H9 (cell line): ENCODE data around the gene CBLN3. TPM values are rescaled to one million over a fixed set of nuclear protein-coding genes. Genes with fewer than 3 reads are reported as not detected.

Experiments used
- DNase-seq: peaks from one replicate; pipeline ENCODE4 v3.0.0-alpha.2; 2017
- H2AFZ ChIP-seq: one replicate; pipeline ENCODE4 v1.6.1; 2013; ENCODE audit warnings: mild to moderate bottlenecking, low read length, control low read depth, moderate library complexity
- H2AK5ac ChIP-seq: 2 replicates; pipeline ENCODE4 v1.6.1; 2013; ENCODE audit warnings: low read length, control low read depth, mixed read lengths; ENCODE audit not compliant: insufficient read length
- H2BK120ac ChIP-seq: one replicate; pipeline ENCODE4 v1.6.1; 2013; ENCODE audit warnings: low read depth, mild to moderate bottlenecking, low read length, control low read depth, inconsistent platforms; ENCODE audit not compliant: poor library complexity, severe bottlenecking
- H2BK12ac ChIP-seq: 2 replicates; pipeline ENCODE4 v1.6.1; 2013; ENCODE audit warnings: low read length, control low read depth, mixed read lengths, low read depth; ENCODE audit not compliant: insufficient read length
- H2BK15ac ChIP-seq: 2 replicates; pipeline ENCODE4 v1.6.1; 2013; ENCODE audit warnings: low read depth, low read length, control low read depth
- H2BK20ac ChIP-seq: one replicate; pipeline ENCODE4 v1.6.1; 2013; ENCODE audit warnings: low read depth, mild to moderate bottlenecking, low read length, control low read depth, inconsistent platforms; ENCODE audit not compliant: poor library complexity, severe bottlenecking
- H2BK5ac ChIP-seq: 2 replicates; pipeline ENCODE4 v1.6.1; 2013; ENCODE audit warnings: low read length, control low read depth, mixed read lengths; ENCODE audit not compliant: insufficient read length
- H3K14ac ChIP-seq: 2 replicates; pipeline ENCODE4 v1.6.1; 2013; ENCODE audit warnings: low read length, control low read depth; ENCODE audit not compliant: insufficient read depth
- H3K18ac ChIP-seq: 2 replicates; pipeline ENCODE4 v1.6.1; 2013; ENCODE audit warnings: low read depth, mild to moderate bottlenecking, mixed read lengths, low read length, control low read depth; ENCODE audit not compliant: insufficient read length
- H3K23ac ChIP-seq: 2 replicates; pipeline ENCODE4 v1.6.1; 2013; ENCODE audit warnings: low read length, control low read depth, mixed read lengths, low read depth; ENCODE audit not compliant: insufficient read length
- H3K23me2 ChIP-seq: 2 replicates; pipeline ENCODE4 v1.6.1; 2013; ENCODE audit warnings: low read depth, mild to moderate bottlenecking, mixed read lengths, low read length, control low read depth; ENCODE audit not compliant: insufficient read length, poor library complexity, severe bottlenecking
- H3K27ac ChIP-seq: 2 replicates; pipeline ENCODE4 v1.5.1; 2013; ENCODE audit warnings: low read length, control low read depth, mixed read lengths, low read depth; ENCODE audit not compliant: insufficient read length
- H3K27me3 ChIP-seq: 2 replicates; pipeline ENCODE4 v1.6.1; 2013; ENCODE audit warnings: low read length, control low read depth, inconsistent platforms; ENCODE audit not compliant: insufficient read depth
- H3K4ac ChIP-seq: 2 replicates; pipeline ENCODE4 v1.6.1; 2013; ENCODE audit warnings: low read depth, mild to moderate bottlenecking, control low read depth, inconsistent platforms, low read length, moderate library complexity
- H3K4me1 ChIP-seq: 2 replicates; pipeline ENCODE4 v1.6.1; 2013; ENCODE audit warnings: low read length, control low read depth, inconsistent platforms; ENCODE audit not compliant: insufficient read depth
- H3K4me2 ChIP-seq: 2 replicates; pipeline ENCODE4 v1.6.1; 2013; ENCODE audit warnings: low read length, control low read depth, mixed read lengths; ENCODE audit not compliant: insufficient read length, insufficient read depth
- H3K56ac ChIP-seq: 2 replicates; pipeline ENCODE4 v1.6.1; 2013; ENCODE audit warnings: low read depth, mild to moderate bottlenecking, mixed read lengths, low read length, control low read depth; ENCODE audit not compliant: insufficient read length
- H3K79me1 ChIP-seq: 2 replicates; pipeline ENCODE4 v1.6.1; 2013; ENCODE audit warnings: low read depth, mild to moderate bottlenecking, moderate library complexity, low read length, control low read depth, inconsistent platforms; ENCODE audit not compliant: insufficient read depth, poor library complexity, severe bottlenecking
- H3K79me2 ChIP-seq: 2 replicates; pipeline ENCODE4 v1.6.1; 2013; ENCODE audit warnings: low read length, control low read depth, inconsistent platforms; ENCODE audit not compliant: insufficient read depth
- H3K9ac ChIP-seq: 2 replicates; pipeline ENCODE4 v1.6.1; 2013; ENCODE audit warnings: low read length, control low read depth, mixed read lengths; ENCODE audit not compliant: insufficient read length; ENCODE audit errors: extremely low read depth
- H3K9me3 ChIP-seq: one replicate; pipeline ENCODE4 v1.6.1; 2013; ENCODE audit warnings: low read depth, low read length, inconsistent platforms; ENCODE audit not compliant: control insufficient read depth
- H3T11ph ChIP-seq: one replicate; pipeline ENCODE4 v1.6.1; 2013; ENCODE audit warnings: mild to moderate bottlenecking, low read length, control low read depth, inconsistent platforms
- H4K20me1 ChIP-seq: one replicate; pipeline ENCODE4 v1.6.1; 2013; ENCODE audit not compliant: control insufficient read depth, insufficient read length, insufficient read depth
- H4K5ac ChIP-seq: 2 replicates; pipeline ENCODE4 v1.6.1; 2013; ENCODE audit warnings: low read depth, mild to moderate bottlenecking, mixed read lengths, low read length, control low read depth; ENCODE audit not compliant: insufficient read length
- H4K8ac ChIP-seq: replicated peaks from 2 replicates; pipeline ENCODE4 v1.6.1; 2013; ENCODE audit warnings: low read length, control low read depth, mixed read lengths, low read depth; ENCODE audit not compliant: insufficient read length
- H4K91ac ChIP-seq: 2 replicates; pipeline ENCODE4 v1.6.1; 2013; ENCODE audit warnings: low read depth, mild to moderate bottlenecking, moderate library complexity, mixed read lengths, low read length, control low read depth; ENCODE audit not compliant: insufficient read length
- H3K27ac Mint-ChIP-seq, 3 experiments: 2 replicates in 2 of 3; 3 replicates in 1 of 3; pipeline ENCODE4 v1.8.0; 2020 to 2021; ENCODE audit warnings: mixed read lengths in 3 of 3, mild to moderate bottlenecking in 1 of 3, moderate library complexity in 1 of 3
- H3K27me3 Mint-ChIP-seq: 2 replicates; pipeline ENCODE4 v1.8.0; 2021; ENCODE audit warnings: low read depth, mild to moderate bottlenecking, moderate library complexity, mixed read lengths
- H3K36me3 Mint-ChIP-seq, 3 experiments: 2 replicates in 2 of 3; 3 replicates in 1 of 3; pipeline ENCODE4 v1.8.0; 2020 to 2021; ENCODE audit warnings: low read depth in 3 of 3, mixed read lengths in 3 of 3; ENCODE audit not compliant: insufficient read depth in 1 of 3
- H3K4me1 Mint-ChIP-seq, 2 experiments: 2 replicates each; pipeline ENCODE4 v1.8.0; 2020; ENCODE audit warnings: mixed read lengths in 2 of 2
- H3K4me3 Mint-ChIP-seq, 2 experiments: 2 replicates in 1 of 2; 3 replicates in 1 of 2; pipeline ENCODE4 v1.8.0; 2020 to 2021; ENCODE audit warnings: mild to moderate bottlenecking in 2 of 2, mixed read lengths in 2 of 2, moderate library complexity in 1 of 2
- H3K9me3 Mint-ChIP-seq, 2 experiments: 2 replicates in 1 of 2; 3 replicates in 1 of 2; pipeline ENCODE4 v1.8.0; 2020; ENCODE audit warnings: mild to moderate bottlenecking in 2 of 2, mixed read lengths in 2 of 2, moderate library complexity in 1 of 2
- CTCF ChIP-seq: fragments of 200-600 bp; sonication (generic); conservative IDR thresholded peaks from 3 replicates; pipeline ENCODE4 v1.8.0; 2021; ENCODE audit warnings: antibody characterized with exemption, mild to moderate bottlenecking
- WGBS: extraction: QIAGEN DNeasy Blood & Tissue Kit; methylation state at CpG from one replicate; pipeline ENCODE4 v1.1.7; 2013; ENCODE audit warnings: missing lambda C conversion rate, low lambda C conversion rate, mixed read lengths; ENCODE audit not compliant: insufficient read length; ENCODE audit errors: extremely low coverage; 5-methylcytosine and 5-hydroxymethylcytosine counted together
- total RNA-seq: library from RNA; stranded (reverse); gene quantifications from 2 replicates; pipeline ENCODE4 v1.2.1, GENCODE V29; 2021

The CBLN3 gene
- total RNA-seq, 1 experiment from 2014 or later, result 0.39 TPM

GRCh38 chr14:24409192-24409591 lies 20.3 kb downstream of the CBLN3 start:
- no peaks in the 10 kb centered on the region for H3K23me2 ChIP-seq
- H3K27ac ChIP-seq, result no peak overlapping the region
- H3K79me2 ChIP-seq, result no peaks in the 10 kb centered on the region
- H3K79me1 ChIP-seq, result no peaks in the 10 kb centered on the region
- no peaks in the 10 kb centered on the region for H3K9me3 ChIP-seq
- H4K5ac ChIP-seq, result no peak overlapping the region
- Mint-ChIP-seq H3K27ac (no peak overlapping the region), H3K4me1 (peaks cover 9 to 11% of the 10 kb centered on the region in 2 experiments), H3K4me3 (no peak overlapping the region), H3K36me3 (peaks cover 5 to 26% (median 18%) of the 10 kb centered on the region in 3 experiments; a peak in 6 of 7 replicates), H3K9me3 (no peaks in the 10 kb centered on the region), H3K27me3 (no peaks in the 10 kb centered on the region)
- H3K14ac ChIP-seq, result no peak overlapping the region
- H3K23ac ChIP-seq, result no peak overlapping the region
- no peak overlapping the region for H4K91ac ChIP-seq
- no peak overlapping the region for H2BK12ac ChIP-seq
- H3K9ac ChIP-seq, result no peak overlapping the region
- no peak overlapping the region for H3K4me2 ChIP-seq
- no peak overlapping the region for H2AK5ac ChIP-seq
- H3K27me3 ChIP-seq, result no peaks in the 10 kb centered on the region
- no peak overlapping the region for H2BK5ac ChIP-seq
- H4K20me1 ChIP-seq, result no peaks in the 10 kb centered on the region
- no peak overlapping the region for H3K18ac ChIP-seq
- H3K4ac ChIP-seq, result no peak overlapping the region
- no peak for TF ChIP-seq CTCF
- H3T11ph ChIP-seq, result no peak overlapping the region
- no peak overlapping the region for H2BK120ac ChIP-seq
- H4K8ac ChIP-seq, result no peak overlapping the region
- H3K56ac ChIP-seq, result no peak overlapping the region
- no peak overlapping the region for H2BK15ac ChIP-seq
- peak; percentile 6 for DNase-seq
- no peak overlapping the region for H2BK20ac ChIP-seq
- H3K4me1 ChIP-seq, result no peaks in the 10 kb centered on the region
- H2AFZ ChIP-seq, result no peak overlapping the region
- WGBS, result no CpG with 5 or more reads among the region's 6 CpGs
